T-helper 2 cell (primary cell): ENCODE results near the gene GPR137C.

Experiments
- DNase-seq, 5 experiments: peaks; one replicate each; pipeline versions ENCODE4 v3.0.0 to v3.0.0-alpha.2; 2012 to 2022

GPR137C gene

DNA sequence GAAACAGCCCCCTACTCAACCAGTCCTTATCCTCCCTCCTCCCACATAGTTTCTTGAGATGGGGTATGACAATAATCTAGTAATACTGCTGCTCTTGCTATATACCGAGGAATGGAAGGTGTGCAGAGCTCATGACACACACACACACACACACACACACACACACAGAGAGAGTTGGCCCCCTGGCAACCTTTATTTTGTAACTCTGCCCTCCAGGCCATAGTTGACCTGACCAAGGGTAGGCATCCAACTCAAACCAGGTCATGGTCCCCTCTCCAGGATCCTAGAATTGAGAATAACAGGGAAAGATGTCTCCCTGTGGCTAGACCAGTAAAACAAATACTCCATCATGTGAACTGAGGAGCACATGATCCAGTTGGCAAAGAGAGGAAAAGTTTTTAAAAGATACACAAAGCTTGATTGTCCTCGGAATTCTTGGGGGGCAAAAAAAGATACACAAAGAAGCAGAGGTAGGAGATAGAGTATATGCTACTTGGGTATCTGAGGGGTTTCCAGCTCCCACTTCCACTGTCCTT lies 131.4 kb downstream of the GPR137C start:
- DNase-seq, result no peak

DNA sequence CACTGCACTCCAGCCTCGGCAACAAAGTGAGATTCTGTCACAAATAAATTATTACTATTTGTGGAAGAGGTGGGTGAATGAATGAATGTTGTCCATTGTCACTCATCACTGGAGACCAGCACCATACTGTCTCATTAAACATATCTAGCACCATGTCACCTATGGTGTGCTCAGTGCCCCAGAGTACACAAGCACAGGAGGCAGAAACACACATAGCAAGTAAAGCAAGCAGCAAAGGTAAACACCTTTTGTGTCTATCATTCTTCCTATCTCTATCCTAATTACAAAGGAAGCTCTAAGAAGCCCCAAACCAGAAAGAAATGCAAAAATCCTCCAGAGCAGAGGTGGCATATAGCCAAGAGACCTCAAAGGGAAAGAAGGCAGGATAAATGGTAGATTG lies 133.5 kb downstream of the GPR137C start:
- no peak for DNase-seq
